Activated CD4-positive, alpha-beta T cell treated with anti-CD3 and anti-CD28 coated beads for 24 hours (primary cell): ENCODE data around the gene ZC2HC1B.

Source experiments
- DNase-seq, 2 donors: peaks; one replicate each; pipeline ENCODE4 v3.0.0-alpha.2; 2020; ENCODE audit warnings: low read depth in 2 of 2

ZC2HC1B gene

GRCh38 chr6:143961886-143962878 is 97.9 kb downstream of the ZC2HC1B start:
- DNase-seq, result no peak

- no peak for DNase-seq
Observed at GRCh38 chr6:143963158-143963919, 99.1 kb downstream of the ZC2HC1B start.

GRCh38 chr6:143964674-143965081 is 100.4 kb downstream of the ZC2HC1B start:
- DNase-seq, result no peak

- DNase-seq, result no peak
Observed at GRCh38 chr6:143965503-143966171, 101.4 kb downstream of the ZC2HC1B start.

- DNase-seq, result no peak
Observed at GRCh38 chr6:143966312-143966711, 102.0 kb downstream of the ZC2HC1B start.

- no peak for DNase-seq
Observed at GRCh38 chr6:143967706-143968376, 103.6 kb downstream of the ZC2HC1B start.

GRCh38 chr6:143969077-143969476 is 104.8 kb downstream of the ZC2HC1B start:
- DNase-seq, result no peak

- DNase-seq, result no peak
Observed at GRCh38 chr6:143970456-143971218, 106.4 kb downstream of the ZC2HC1B start.

GRCh38 chr6:143971482-143972205 is 107.4 kb downstream of the ZC2HC1B start:
- DNase-seq, result no peak

- DNase-seq, result no peak
Observed at GRCh38 chr6:143973097-143973966, 109.1 kb downstream of the ZC2HC1B start.

GRCh38 chr6:143974089-143974488 is 109.8 kb downstream of the ZC2HC1B start:
- no peak for DNase-seq

GRCh38 chr6:143976806-143977349 is 112.6 kb downstream of the ZC2HC1B start:
- DNase-seq, result no peak

GRCh38 chr6:143980921-143981320 is 116.6 kb downstream of the ZC2HC1B start:
- DNase-seq, result no peak

GRCh38 chr6:143982968-143983367 is 118.7 kb downstream of the ZC2HC1B start:
- DNase-seq, result no peak

GRCh38 chr6:143984666-143985065 is 120.4 kb downstream of the ZC2HC1B start:
- DNase-seq, result no peak

GRCh38 chr6:143986463-143987065 is 122.3 kb downstream of the ZC2HC1B start:
- no peak for DNase-seq
